GM08714 (cell line): ENCODE measurements around the gene GP1BB.
"Not testable (repeated sequence)": the region's sequence is repeated elsewhere in the genome, so short reads cannot be mapped to it uniquely, and the experiment has no call there.

Experiments used
- H3K4me3 ChIP-seq: fragments of 200-500 bp; sonication (Bioruptor generic); 2 replicates; pipeline ENCODE4 v1.5.1; 2014; ENCODE audit warnings: mild to moderate bottlenecking, low read length, inconsistent platforms
- ZNF274 ChIP-seq: IDR thresholded peaks from 2 replicates; pipeline ENCODE4 v1.6.1; 2012; ENCODE audit warnings: mild to moderate bottlenecking, low read depth, low read length

GP1BB gene

DNA sequence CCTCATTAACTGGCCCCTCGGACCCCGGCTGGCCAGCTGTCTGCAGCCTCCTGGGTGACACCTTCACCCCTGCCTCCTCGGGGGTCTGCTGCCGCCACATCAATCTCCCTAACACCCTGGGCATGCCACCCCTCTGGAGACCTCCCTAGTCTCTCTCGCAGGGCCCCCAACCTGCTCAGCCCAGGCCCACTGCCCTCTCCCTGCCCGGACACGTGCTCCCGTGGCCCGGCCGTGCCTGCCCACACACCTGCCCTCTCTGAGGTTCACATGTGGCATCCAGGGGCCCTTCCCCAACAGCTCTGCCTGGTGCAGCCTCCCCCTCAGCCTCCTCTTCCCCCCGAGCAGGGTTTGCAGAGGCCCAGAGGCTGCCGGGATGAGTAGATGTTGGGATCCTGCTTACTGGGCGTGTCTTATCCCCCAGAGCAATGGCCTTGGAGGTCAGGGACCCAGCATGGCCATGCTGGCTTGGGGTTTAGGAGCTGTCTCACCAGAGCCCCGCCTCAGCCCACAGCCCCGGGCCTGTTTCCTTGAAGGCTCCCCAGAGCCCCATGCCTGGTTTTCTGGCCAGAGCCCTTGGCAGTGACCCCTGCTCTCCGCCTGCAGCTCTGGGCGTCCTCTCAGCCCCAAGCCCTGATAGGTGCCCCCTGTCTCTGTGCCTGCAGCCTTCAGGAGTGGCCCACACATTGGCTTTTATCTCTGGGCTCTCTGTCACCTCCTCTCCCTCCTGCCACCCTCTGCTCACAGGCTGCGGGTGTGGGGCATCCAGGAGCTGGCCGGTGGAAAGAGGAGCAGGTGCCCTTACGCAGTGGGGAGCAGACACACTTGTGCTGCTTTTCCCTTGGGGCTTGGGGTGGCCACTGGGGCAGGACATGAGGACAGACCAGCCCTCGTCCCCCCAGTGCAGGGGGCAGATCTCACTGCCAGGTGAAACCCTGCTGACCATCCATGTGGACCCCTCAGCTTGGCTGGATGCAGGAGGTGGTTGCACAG lies 34.7 kb upstream of the GP1BB start:
- TF ChIP-seq ZNF274, result no peak
- H3K4me3 ChIP-seq, result no peak overlapping the region

- no peak for TF ChIP-seq ZNF274
These were observed 33.9 kb upstream of the GP1BB start for GRCh38 chr22:19689408-19689807.

DNA sequence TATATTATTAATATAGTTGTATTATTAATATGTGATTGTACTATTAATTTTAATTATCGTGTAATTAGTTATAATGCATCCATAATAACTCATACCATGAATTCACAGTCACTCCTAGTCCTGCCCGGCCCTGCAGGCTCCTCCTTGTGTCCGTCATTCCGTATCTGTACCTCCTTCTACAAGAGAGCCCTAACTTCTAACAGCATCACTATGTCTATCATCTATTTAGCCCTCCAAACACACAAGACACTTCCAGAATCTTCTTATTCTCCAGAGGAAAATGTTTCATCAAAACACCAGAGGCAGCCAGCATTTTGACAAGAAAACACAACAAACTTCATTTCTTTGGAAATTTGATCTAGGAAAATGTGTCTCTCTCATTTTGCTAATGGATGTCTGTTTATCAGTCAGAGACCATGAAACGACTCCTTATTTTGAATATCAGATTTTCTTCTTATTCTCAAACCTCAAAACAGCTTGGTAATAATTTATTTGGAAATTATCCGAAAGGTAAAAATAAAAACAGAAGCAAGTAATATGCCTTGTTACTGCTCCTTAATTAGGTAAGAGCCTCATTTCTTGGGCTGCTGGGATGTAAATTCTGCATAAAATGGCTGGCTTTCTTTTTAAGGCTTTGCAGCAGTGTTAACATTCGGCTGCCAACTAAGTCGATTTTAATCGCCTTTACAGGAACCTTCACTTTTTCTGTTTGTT lies 32.2 kb upstream of the GP1BB start:
- no peak for TF ChIP-seq ZNF274
- H3K4me3 ChIP-seq, result no peak overlapping the region

More at GRCh38 chr22:19689408-19689807, 33.9 kb upstream of the GP1BB start:
- H3K4me3 ChIP-seq, result no peak overlapping the region

DNA sequence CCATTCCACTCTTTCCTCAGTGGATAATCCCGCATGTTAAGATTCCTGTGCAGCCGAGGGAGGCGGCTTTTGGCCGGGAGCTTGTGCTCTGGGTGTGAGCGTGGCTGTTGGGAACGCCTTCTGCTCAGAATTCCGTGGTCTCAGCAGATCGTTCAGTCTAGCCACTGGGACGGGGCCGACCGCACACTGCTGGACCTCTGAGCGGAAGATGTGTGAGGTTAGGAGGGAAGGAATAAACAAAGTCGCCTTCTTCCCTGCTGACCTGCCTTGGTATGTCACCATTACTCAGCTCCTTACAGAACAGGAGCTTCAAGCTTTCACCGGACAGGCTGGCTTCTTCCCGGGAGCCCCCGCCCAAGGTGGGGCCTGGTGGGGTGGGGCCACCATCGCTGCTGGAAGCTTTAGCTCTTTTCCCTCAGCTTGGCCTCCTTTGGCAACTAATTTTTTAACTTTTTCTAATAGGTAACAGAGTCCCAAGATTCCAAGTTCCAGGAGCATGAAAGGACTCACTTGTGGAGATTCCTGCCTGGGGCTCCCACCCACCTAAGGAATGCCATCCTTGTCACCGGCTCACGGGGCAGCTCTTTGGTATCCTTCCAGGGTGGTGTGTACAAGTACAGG lies 31.5 kb upstream of the GP1BB start:
- no peak overlapping the region for H3K4me3 ChIP-seq
- no peak for TF ChIP-seq ZNF274

DNA sequence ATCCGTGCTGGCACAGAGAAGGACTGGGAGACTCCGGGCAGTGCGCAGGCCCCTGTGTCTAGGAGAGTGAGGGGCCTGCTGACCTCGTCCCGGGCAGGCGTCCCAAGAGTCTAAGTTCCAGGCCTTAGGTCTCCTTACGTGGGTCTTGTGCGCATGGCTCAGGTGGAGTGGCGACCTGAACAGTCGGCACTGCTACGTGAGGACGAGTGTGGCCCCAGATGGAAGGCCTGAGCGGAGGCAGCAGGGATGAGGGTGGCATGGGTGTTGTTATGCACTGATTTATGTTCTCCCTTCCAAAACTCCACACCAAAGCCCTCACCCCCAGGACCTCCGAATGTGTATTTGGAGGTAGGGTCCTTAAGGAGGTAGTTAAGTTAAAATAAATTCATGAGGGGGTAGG lies 29.8 kb upstream of the GP1BB start:
- no peak for TF ChIP-seq ZNF274
- H3K4me3 ChIP-seq, result no peak overlapping the region

DNA sequence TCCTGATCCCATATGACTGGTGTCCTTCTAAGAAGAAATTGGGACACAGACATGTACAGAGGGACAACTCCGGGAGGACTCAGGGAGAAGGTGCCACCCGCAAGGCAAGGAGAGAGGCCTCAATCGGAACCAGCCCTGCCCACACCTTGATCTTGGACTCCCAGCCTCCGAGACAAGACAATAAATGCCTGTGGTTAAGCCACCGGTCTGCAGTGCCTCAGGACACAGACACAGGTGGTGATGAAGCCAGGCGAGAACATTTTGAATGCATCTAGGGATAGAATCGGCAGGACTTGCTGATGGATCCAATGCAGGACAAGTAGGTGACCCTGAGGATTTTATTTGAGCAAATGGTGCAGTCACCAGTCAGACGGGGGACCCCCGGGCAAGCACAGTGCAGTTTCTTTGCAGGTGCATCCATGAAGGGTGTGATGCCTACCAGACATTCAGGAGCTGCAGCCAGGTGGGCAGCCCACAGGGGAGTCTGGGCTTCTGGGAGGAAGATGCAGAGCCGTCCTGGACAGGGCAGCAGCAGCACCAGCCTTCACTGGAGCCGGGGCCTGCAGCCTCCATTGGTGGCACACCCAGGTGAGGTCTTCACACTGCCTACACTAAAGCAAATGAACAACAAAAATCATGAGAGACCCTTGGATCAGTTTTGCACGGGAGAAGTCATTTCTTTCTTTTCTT lies 29.2 kb upstream of the GP1BB start:
- TF ChIP-seq ZNF274, result no peak
- no peak overlapping the region for H3K4me3 ChIP-seq

- no peak overlapping the region for H3K4me3 ChIP-seq
- no peak for TF ChIP-seq ZNF274
These were observed 28.6 kb upstream of the GP1BB start for GRCh38 chr22:19694696-19695095.

GRCh38 chr22:19696504-19697276 lies 26.6 kb upstream of the GP1BB start:
- H3K4me3 ChIP-seq, result no peak overlapping the region
- no peak for TF ChIP-seq ZNF274

DNA sequence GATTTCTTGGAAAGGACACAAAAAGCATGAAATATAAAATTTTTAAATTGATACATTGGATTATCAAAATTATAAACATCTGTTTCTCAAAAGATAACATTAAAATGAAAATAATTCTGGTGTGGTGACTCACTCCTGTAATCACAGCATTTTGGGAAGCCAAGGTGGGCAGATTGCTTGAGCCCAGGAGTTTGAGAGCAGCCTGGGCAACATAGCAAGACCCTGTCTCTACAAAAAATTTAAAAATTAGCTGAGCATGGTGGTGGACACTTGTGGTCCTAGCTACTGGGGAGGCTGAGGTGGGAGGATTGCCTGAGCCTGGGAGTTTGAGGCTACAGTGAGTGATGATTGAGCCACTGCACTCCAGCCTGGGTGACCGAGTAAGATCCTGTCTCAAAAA lies 25.5 kb upstream of the GP1BB start:
- H3K4me3 ChIP-seq, result not testable (repeated sequence)

DNA sequence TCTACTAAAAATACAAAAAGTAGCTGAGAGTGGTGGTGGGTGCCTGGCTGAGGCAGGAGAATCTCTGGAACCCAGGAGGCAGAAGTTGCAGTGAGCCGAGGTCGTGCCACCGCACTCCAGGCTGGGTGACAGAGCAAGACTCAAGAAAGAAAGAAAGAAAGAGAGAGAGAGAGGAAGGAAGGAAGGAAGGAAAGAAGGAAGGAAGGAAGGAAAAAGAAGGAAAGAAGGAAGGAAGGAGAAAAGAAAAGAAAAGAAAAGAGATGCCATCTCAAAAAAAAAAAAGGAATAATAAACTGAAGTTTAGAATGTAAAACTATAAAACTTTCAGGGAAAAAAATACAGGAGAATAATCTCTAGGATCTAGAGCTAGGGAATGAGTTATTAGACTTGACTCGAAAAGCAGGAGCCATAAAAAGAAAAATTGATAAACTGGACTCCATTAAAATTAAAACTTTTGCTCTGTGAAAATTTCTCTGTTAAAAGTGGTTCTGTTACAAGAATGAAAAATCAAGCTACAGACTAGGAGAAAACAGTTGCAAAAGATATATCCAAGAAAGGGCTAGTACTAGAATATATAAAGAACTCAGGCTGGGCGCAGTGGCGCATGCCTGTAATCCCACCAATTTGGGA lies 22.4 kb upstream of the GP1BB start:
- no peak overlapping the region for H3K4me3 ChIP-seq
- no peak for TF ChIP-seq ZNF274

DNA sequence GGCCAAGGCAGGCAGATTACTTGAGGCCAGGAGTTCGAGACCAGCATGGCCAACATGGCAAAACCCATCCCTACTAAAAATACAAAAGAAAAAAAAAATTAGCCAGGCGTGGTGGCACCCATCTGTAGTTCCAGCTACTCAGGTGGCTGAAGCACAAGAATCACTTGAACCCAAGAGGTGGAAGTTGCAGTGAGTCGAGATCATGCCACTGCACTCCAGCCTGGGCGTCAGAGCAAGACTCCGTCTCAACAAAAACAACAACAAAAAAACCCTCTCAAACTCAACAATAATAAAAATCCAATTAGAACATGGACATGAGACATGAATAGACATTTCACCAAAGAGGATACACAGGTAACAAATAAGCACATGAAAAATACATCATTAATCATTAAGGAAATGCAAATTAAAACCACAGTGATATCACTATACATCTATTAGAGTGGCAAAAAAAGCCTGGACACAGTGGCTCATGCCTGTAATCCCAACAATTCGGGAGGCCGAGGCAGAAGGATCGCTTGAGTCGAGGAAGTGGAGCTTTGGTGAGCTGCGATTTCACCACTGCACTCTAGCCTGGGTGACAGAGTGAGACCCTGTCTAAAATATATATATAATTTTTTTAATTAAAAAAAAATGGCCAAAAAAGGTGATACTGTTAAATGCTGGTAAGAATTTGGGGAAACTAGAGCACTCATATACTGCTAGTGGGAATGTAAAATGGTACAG lies 21.8 kb upstream of the GP1BB start:
- TF ChIP-seq ZNF274, result no peak
- H3K4me3 ChIP-seq, result no peak overlapping the region

DNA sequence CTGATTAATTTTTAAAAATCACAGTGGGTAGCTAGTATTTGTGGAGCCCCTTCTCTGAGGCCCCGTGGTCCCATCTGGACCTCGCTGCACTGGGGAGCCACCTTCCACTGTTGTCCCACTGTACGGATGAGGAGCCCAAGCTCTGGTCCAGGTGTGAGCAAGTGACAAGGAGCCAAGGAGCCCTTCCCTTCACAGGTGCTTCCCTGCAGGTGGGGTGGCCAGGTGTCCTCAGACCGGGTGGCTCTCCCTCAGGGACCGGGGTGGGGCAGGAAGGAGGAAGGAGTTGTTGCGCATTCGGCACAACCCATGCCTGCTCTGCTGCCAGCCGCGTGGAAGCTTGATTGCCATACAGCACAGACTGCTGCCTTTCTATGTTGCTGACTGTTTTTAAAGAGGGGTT lies 19.5 kb upstream of the GP1BB start:
- TF ChIP-seq ZNF274, result no peak
- no peak overlapping the region for H3K4me3 ChIP-seq
